ENCODE data around the gene NIM1K.
"Not testable (repeated sequence)": the region's sequence is repeated elsewhere in the genome, so short reads cannot be mapped to it uniquely, and the experiment has no call there.

The NIM1K gene

DNA sequence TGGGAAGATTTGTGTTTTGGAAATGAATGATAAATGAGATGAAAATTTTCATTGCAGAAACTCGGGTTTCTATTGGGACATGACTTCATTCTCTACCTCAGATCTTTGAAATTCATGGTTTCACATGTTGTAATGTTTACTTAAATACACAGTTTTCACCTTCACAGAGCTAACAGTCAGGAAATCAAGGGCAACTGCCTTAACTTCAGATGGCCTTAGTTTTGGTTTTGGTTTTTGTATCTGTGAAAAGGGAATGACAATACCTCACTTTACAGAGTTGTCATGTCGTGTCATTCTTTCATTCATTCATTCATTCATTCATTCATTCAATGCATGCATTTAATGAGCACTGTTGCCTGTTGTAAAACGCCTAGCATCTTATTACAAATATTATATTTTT is 41.9 kb downstream of the NIM1K start:
- H3K27me3 ChIP-seq (ENCODE audit: control insufficient read depth, insufficient read depth, low read length) = no peaks in the 10 kb centered on the region
- H3K36me3 ChIP-seq (ENCODE audit: control insufficient read depth, insufficient read depth, low read length) = no peaks in the 10 kb centered on the region
- no peak overlapping the region for H3K9ac ChIP-seq (ENCODE audit: low read length)
- no peaks in the 10 kb centered on the region for H3K4me1 ChIP-seq (ENCODE audit: control insufficient read depth, insufficient read depth, low read length)
- H3K4me3 ChIP-seq (ENCODE audit: low read length) = no peak overlapping the region
- no peaks in the 10 kb centered on the region for H3K9me3 ChIP-seq (ENCODE audit: control insufficient read depth, low read length)

DNA sequence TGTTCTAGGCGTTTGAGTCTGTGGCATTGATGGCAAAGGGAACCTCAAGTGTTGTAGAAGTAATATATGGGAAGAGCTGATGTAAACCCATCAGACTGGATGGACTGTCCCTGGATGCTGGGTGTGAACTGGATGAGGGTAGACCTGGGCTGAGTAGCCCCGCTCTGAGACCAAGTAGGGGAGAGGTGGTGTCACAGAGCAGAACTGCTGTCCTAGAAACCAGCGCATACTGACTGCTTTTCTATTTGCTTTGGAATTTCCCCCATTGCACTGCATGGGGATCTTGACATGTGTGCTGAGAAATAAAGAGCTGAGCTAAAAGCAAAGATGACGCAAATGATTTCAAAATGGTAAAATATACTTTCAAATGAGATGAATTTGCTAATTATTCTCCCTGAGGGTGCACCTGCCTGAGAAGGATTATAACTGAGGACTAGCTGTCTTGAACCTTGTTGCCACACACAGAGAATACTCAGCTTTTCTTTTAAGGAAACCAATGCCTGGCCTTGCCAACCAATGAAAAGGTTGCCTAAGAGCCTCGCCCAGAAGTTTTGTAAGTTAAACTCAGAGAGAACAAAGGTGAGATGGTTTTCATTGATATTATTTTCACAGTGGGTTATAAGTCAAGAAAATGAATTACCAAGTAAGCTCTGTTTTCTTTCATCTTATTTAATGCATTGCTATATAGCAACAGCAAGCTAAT is 44.8 kb downstream of the NIM1K start:
- no peak overlapping the region for H3K4me3 ChIP-seq (ENCODE audit: low read length)
- no peaks in the 10 kb centered on the region for H3K36me3 ChIP-seq (ENCODE audit: control insufficient read depth, insufficient read depth, low read length)
- no peaks in the 10 kb centered on the region for H3K4me1 ChIP-seq (ENCODE audit: control insufficient read depth, insufficient read depth, low read length)
- no peaks in the 10 kb centered on the region for H3K9me3 ChIP-seq (ENCODE audit: control insufficient read depth, low read length)
- no peak overlapping the region for H3K9ac ChIP-seq (ENCODE audit: low read length)
- H3K27me3 ChIP-seq (ENCODE audit: control insufficient read depth, insufficient read depth, low read length) = no peaks in the 10 kb centered on the region

DNA sequence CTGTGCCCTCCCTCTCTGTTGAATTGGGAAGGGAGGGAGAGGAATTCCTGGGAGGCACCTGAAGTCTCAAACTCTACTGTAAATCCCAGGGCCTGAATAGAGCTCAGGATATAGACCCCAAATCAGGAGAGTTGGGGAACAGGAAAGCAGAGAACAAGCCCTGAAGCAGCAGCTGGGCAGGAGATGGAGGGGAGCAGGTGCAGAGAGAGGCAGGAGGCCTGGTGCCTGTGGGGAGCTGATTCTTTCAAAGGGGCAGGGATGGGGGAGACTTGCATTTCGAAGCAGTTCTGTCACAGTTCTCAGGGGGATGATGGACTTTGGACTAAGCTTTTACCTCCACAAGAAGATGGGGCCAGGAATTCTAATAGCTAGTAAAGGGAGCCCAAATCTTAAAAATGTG is 50.2 kb downstream of the NIM1K start:
- no peak overlapping the region for H3K4me3 ChIP-seq (ENCODE audit: low read length)

DNA sequence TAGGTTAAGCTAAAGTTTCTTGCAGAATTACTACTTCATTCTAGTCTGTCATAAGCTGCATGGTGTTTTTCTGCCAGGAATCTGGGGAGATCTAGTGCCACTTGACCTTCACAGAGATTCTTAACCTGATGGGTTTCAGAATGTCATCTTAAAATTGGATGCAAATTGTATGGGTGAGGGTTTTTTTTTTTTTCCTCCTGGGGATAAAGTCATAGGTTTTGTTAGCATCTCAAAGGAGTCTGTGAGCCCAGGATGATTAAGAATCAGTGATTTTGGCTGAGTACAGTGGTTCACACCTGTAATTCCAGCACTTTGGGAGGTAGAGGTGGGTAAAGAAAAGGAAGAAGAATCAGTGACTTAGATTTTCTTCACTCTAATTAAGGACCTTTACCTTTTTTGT is 51.2 kb downstream of the NIM1K start:
- Histone ChIP-seq H3K36me3 (ENCODE audit: control insufficient read depth, insufficient read depth, low read length) (no peaks in the 10 kb centered on the region), H3K4me3 (ENCODE audit: low read length) (no peak overlapping the region), H3K27me3 (ENCODE audit: control insufficient read depth, insufficient read depth, low read length) (no peaks in the 10 kb centered on the region), H3K4me1 (ENCODE audit: control insufficient read depth, insufficient read depth, low read length) (no peaks in the 10 kb centered on the region), H3K9me3 (ENCODE audit: control insufficient read depth, low read length) (no peaks in the 10 kb centered on the region), H3K9ac (ENCODE audit: low read length) (no peak overlapping the region)

More for the DNA sequence above, 50.2 kb downstream of the NIM1K start:
- H3K36me3 ChIP-seq (ENCODE audit: control insufficient read depth, insufficient read depth, low read length) = no peaks in the 10 kb centered on the region
- H3K9me3 ChIP-seq (ENCODE audit: control insufficient read depth, low read length) = no peaks in the 10 kb centered on the region
- no peaks in the 10 kb centered on the region for H3K4me1 ChIP-seq (ENCODE audit: control insufficient read depth, insufficient read depth, low read length)
- H3K27me3 ChIP-seq (ENCODE audit: control insufficient read depth, insufficient read depth, low read length) = no peaks in the 10 kb centered on the region
- H3K9ac ChIP-seq (ENCODE audit: low read length) = no peak overlapping the region

DNA sequence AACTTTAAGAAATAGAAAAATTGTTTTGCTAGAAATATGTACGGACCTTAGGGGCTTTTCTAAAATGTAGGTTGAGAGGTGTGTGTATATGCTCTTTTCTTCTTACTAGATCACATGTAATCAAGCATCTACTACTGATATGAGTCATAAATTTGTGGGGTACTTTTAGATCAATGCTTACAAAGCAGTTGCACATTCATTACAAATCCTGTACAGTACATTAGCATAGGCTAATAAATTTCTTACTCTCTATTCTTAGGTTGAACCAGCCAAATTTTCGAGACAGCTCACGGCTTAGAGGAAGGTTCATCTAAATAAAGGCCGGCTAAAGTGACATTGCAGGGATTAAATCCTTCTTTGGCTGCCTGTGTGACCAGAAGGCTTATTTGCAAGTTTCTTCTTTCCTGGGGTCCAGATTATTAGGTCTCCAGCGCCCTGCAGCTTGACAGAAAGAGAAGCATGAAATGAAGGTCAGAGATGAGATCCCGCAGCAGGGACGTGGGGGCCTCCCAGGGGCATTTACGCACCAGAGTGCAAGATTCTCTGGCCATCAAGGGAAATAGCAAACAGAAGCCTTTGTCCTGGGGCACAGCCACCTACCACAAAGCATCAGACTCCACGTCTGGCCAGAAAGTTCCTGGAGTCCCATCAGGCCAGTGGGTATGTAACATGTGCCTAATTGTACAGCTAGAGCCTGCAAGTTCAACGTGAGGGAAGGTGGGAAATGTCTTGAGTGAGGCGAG is 53.0 kb downstream of the NIM1K start:
- no peaks in the 10 kb centered on the region for H3K36me3 ChIP-seq (ENCODE audit: control insufficient read depth, insufficient read depth, low read length)
- H3K9ac ChIP-seq (ENCODE audit: low read length) = no peak overlapping the region
- H3K27me3 ChIP-seq (ENCODE audit: control insufficient read depth, insufficient read depth, low read length) = no peaks in the 10 kb centered on the region
- H3K9me3 ChIP-seq (ENCODE audit: control insufficient read depth, low read length) = no peaks in the 10 kb centered on the region
- H3K4me3 ChIP-seq (ENCODE audit: low read length) = no peak overlapping the region
- H3K4me1 ChIP-seq (ENCODE audit: control insufficient read depth, insufficient read depth, low read length) = no peaks in the 10 kb centered on the region

DNA sequence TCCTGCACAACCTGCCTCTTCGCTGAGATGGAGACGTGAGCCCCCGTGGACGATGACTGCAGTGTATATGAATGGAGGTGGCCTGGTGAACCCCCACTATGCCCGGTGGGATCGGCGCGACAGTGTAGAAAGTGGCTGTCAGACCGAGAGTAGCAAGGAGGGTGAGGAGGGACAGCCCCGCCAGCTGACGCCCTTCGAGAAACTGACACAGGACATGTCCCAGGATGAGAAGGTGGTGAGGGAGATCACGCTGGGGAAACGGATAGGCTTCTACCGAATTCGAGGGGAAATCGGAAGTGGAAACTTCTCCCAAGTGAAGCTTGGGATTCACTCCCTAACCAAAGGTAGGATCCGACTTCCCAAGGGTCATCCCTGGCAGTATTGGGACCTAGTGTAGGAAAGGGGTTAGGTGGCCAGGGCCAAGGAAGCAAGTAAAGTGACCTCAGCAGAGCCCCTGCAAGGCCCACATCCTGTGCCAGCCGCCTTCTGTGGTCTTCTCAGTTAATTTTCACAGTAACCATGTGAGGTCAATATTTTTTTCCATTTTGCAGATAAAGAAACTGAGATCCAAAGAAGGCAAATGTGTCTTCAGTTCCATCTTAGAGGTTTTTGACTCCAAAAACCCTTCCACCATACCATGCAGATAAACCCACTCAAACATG is 53.8 kb downstream of the NIM1K start:
- no peak overlapping the region for H3K4me3 ChIP-seq (ENCODE audit: low read length)
- H3K9me3 ChIP-seq (ENCODE audit: control insufficient read depth, low read length) = no peaks in the 10 kb centered on the region
- no peaks in the 10 kb centered on the region for H3K36me3 ChIP-seq (ENCODE audit: control insufficient read depth, insufficient read depth, low read length)

DNA sequence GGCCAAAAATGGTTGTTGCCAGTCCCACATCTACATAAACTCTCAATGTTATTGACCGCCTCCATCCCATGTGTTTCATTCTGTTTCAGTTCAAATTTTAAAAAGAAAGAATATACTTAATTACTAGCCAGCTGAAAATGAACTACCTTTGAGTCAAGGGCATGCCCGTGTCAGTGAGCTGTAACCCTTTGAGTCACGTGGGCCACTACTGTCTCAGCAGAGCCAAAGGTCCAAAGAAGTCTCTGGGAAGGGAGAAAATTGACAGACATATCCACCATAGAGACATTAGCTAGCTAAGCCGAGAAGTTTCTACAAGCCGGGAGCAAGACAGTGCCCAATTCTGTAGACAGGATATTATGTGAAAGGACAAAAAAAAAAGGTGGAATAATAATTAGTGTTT is 59.7 kb downstream of the NIM1K start:
- Histone ChIP-seq H3K9ac (ENCODE audit: low read length) (no peak overlapping the region), H3K4me1 (ENCODE audit: control insufficient read depth, insufficient read depth, low read length) (peaks cover 6% of the 10 kb centered on the region), H3K36me3 (ENCODE audit: control insufficient read depth, insufficient read depth, low read length) (no peaks in the 10 kb centered on the region), H3K27me3 (ENCODE audit: control insufficient read depth, insufficient read depth, low read length) (no peaks in the 10 kb centered on the region), H3K4me3 (ENCODE audit: low read length) (no peak overlapping the region), H3K9me3 (ENCODE audit: control insufficient read depth, low read length) (no peaks in the 10 kb centered on the region)

More for the DNA sequence above, 53.8 kb downstream of the NIM1K start:
- Histone ChIP-seq H3K27me3 (ENCODE audit: control insufficient read depth, insufficient read depth, low read length) (no peaks in the 10 kb centered on the region), H3K9ac (ENCODE audit: low read length) (no peak overlapping the region), H3K4me1 (ENCODE audit: control insufficient read depth, insufficient read depth, low read length) (no peaks in the 10 kb centered on the region)

DNA sequence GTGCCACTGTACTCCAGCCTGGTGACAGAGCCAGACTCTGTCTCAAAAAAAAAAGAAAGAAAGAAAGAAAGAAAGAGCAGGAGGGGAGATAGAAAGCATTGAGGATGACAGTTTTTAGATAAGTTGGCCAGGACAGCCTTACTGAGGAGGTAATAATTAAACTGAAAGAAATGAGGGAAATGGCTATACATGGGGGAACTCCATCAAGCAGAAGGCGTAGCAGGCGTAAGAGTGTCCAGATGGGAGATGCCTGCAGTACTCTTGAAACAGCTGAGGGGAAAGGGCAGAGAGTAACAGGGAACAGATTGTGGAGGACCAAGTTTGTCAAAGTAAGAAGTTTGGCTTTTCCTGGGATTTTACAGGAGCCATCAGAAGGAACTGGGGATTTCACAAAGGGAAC is 63.7 kb downstream of the NIM1K start:
- H3K4me3 ChIP-seq (ENCODE audit: low read length) = no peak overlapping the region
- peaks cover 6% of the 10 kb centered on the region for H3K4me1 ChIP-seq (ENCODE audit: control insufficient read depth, insufficient read depth, low read length)
- H3K27me3 ChIP-seq (ENCODE audit: control insufficient read depth, insufficient read depth, low read length) = no peaks in the 10 kb centered on the region
- no peaks in the 10 kb centered on the region for H3K36me3 ChIP-seq (ENCODE audit: control insufficient read depth, insufficient read depth, low read length)
- H3K9ac ChIP-seq (ENCODE audit: low read length) = no peak overlapping the region
- no peaks in the 10 kb centered on the region for H3K9me3 ChIP-seq (ENCODE audit: control insufficient read depth, low read length)

DNA sequence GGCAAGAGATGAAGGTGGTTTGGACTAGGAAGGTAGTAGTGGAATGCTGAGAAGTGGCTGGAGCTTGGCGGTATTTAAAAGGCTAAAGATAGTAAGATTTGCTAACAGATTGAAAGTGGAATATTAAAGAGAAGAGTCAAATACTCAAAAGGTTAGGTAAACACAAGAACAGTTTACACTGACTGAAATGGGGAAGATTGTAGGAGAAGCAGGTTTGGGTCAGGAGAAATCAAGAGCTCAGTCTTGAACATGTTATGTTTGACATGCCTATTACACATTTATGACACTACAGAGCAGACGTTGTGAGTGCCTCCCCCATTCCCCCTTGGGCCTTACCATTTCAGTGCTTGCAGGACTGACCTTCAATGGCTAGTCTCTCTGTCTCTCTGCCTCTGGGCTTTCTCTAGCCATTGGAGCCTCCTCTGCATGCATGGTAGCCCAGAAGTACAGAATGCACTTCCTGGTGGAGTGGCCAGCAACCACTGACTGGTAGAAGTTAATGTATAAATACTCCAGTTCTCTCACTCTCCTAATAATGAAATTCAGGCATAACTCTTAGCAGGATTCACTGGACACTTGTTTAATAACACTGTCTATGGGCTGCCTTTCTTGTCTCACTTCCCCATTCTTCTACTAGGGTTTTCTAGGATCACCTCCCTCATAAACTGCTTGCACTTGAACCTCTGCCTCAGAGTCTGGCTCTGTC is 64.4 kb downstream of the NIM1K start:
- Histone ChIP-seq H3K9ac (ENCODE audit: low read length) (no peak overlapping the region), H3K36me3 (ENCODE audit: control insufficient read depth, insufficient read depth, low read length) (no peaks in the 10 kb centered on the region), H3K4me3 (ENCODE audit: low read length) (no peak overlapping the region), H3K4me1 (ENCODE audit: control insufficient read depth, insufficient read depth, low read length) (peaks cover 6% of the 10 kb centered on the region), H3K27me3 (ENCODE audit: control insufficient read depth, insufficient read depth, low read length) (no peaks in the 10 kb centered on the region), H3K9me3 (ENCODE audit: control insufficient read depth, low read length) (no peaks in the 10 kb centered on the region)

DNA sequence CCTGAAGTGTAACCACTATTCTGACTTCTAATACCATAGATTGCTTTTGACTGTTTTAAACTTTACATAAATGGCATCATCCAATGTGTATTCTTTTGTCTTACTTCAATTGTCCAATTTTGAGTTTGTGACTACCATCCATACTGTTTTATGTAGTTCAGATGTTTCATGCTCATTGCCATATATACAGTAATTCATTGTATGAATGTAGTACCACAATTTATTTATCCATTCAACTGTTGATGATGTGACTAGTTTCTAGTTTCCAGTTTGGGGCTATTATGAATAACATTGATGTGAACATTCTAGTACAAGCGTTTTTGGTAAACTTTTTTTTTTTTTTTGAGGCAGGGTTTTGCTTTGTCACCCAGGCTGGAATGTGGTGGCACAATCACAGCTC is 66.1 kb downstream of the NIM1K start:
- H3K9me3 ChIP-seq (ENCODE audit: control insufficient read depth, low read length) = no peaks in the 10 kb centered on the region
- no peaks in the 10 kb centered on the region for H3K36me3 ChIP-seq (ENCODE audit: control insufficient read depth, insufficient read depth, low read length)
- no peaks in the 10 kb centered on the region for H3K27me3 ChIP-seq (ENCODE audit: control insufficient read depth, insufficient read depth, low read length)
- no peak overlapping the region for H3K4me3 ChIP-seq (ENCODE audit: low read length)
- H3K4me1 ChIP-seq (ENCODE audit: control insufficient read depth, insufficient read depth, low read length) = peaks cover 6% of the 10 kb centered on the region
- H3K9ac ChIP-seq (ENCODE audit: low read length) = no peak overlapping the region

DNA sequence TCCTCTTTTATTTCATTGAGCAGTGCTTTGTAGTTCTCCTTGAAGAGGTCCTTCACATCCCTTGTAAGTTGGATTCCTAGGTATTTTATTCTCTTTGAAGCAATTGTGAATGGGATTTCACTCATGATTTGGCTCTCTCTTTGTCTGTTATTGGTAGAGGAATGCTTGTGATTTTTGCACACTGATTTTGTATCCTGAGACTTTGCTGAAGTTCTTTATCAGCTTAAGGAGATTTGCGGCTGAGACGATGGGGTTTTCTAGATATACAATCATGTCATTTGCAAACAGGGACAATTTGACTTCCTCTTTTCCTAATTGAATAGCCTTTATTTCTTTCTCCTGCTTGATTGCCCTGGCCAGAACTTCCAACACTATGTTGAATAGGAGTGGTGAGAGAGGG is 70.2 kb downstream of the NIM1K start:
- H3K36me3 ChIP-seq (ENCODE audit: control insufficient read depth, insufficient read depth, low read length); H3K4me1 ChIP-seq (ENCODE audit: control insufficient read depth, insufficient read depth, low read length); H3K27me3 ChIP-seq (ENCODE audit: control insufficient read depth, insufficient read depth, low read length); H3K9ac ChIP-seq (ENCODE audit: low read length); H3K4me3 ChIP-seq (ENCODE audit: low read length); H3K9me3 ChIP-seq (ENCODE audit: control insufficient read depth, low read length): not testable (repeated sequence)
